HEK293T (cell line): ENCODE results near the gene TTC33.
A peak's percentile ranks its signal among the peaks of the same experiment; 100 is the strongest.

ENCODE experiments used
- ARNT ChIP-seq: fragments of 450-650 bp; IDR thresholded peaks from 2 replicates; pipeline ENCODE4 v1.6.1; 2017; ENCODE audit warnings: mild to moderate bottlenecking
- BHLHE40 ChIP-seq: fragments of 450-650 bp; IDR thresholded peaks from 2 replicates; pipeline ENCODE4 v1.6.1; 2016; ENCODE audit warnings: mild to moderate bottlenecking, moderate library complexity, borderline replicate concordance
- ELF4 ChIP-seq: fragments of 450-650 bp; IDR thresholded peaks from 2 replicates; pipeline ENCODE4 v1.6.1; 2017; ENCODE audit warnings: antibody characterized with exemption
- FOXA1 ChIP-seq: fragments of 450-650 bp; IDR thresholded peaks from 2 replicates; pipeline ENCODE4 v1.6.1; 2016; ENCODE audit warnings: mild to moderate bottlenecking
- FOXK2 ChIP-seq: fragments of 450-650 bp; IDR thresholded peaks from 2 replicates; pipeline ENCODE4 v1.6.1; 2016; ENCODE audit warnings: mild to moderate bottlenecking
- FOXM1 ChIP-seq: fragments of 450-650 bp; IDR thresholded peaks from 2 replicates; pipeline ENCODE4 v1.6.1; 2017; ENCODE audit warnings: mild to moderate bottlenecking, borderline replicate concordance
- HDGF ChIP-seq: fragments of 450-650 bp; IDR thresholded peaks from 2 replicates; pipeline ENCODE4 v1.6.1; 2017; ENCODE audit warnings: antibody characterized with exemption, borderline replicate concordance
- SP1 ChIP-seq: fragments of 450-650 bp; IDR thresholded peaks from 2 replicates; pipeline ENCODE4 v1.6.1; 2017
- SUZ12 ChIP-seq: fragments of 450-650 bp; IDR thresholded peaks from 2 replicates; pipeline ENCODE4 v1.6.1; 2016; ENCODE audit warnings: mild to moderate bottlenecking
- TARDBP ChIP-seq: fragments of 450-650 bp; IDR thresholded peaks from 2 replicates; pipeline ENCODE4 v1.6.1; 2016
- ZNF384 ChIP-seq: fragments of 450-650 bp; IDR thresholded peaks from 2 replicates; pipeline ENCODE4 v1.6.1; 2016
- TF ChIP-seq, protein P1 (sequence below): fragments of 450-650 bp; IDR thresholded peaks from 2 replicates; pipeline ENCODE4 v1.6.1; 2016

DNA sequence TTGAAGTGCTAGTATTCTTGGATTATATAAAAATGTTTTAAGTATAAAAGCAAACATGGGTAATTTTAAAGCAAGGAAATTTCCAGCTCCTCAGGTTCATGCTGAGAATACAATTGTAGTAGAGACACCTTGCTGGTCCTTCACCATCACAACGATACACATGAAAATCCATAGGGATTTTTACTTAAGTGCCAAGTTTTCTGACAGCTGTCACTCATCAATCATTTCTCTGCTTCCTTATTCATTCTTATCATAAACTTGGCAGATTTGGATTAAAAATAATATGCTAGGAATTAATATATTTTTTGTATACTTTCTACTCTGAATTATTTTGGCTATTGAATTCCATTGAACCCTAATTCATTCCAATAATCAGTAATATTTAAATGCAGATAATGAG is 244.0 kb downstream of the TTC33 start:
- TF ChIP-seq FOXM1, result no peak
- no peak for TF ChIP-seq FOXK2
- TF ChIP-seq HDGF, result no peak
- no peak for TF ChIP-seq ZNF384
- TF ChIP-seq SP1, result no peak
- TF ChIP-seq ARNT, result no peak
- TF ChIP-seq, protein P1, sequence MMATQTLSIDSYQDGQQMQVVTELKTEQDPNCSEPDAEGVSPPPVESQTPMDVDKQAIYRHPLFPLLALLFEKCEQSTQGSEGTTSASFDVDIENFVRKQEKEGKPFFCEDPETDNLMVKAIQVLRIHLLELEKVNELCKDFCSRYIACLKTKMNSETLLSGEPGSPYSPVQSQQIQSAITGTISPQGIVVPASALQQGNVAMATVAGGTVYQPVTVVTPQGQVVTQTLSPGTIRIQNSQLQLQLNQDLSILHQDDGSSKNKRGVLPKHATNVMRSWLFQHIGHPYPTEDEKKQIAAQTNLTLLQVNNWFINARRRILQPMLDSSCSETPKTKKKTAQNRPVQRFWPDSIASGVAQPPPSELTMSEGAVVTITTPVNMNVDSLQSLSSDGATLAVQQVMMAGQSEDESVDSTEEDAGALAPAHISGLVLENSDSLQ, result peak; percentile 56; the same call in 1 of the 2 replicates
- TF ChIP-seq FOXA1, result no peak
- no peak for TF ChIP-seq SUZ12
- no peak for TF ChIP-seq TARDBP
- no peak for TF ChIP-seq ELF4
- no peak for TF ChIP-seq BHLHE40
